Nephron progenitor cell (in vitro differentiated cells): ENCODE data around the gene ST6GALNAC3.

Experiments used
- DNase-seq: peaks from one replicate; pipeline ENCODE4 v3.0.0; 2021
- H3K27ac Mint-ChIP-seq: 2 replicates; pipeline ENCODE4 v1.8.0; 2021; ENCODE audit warnings: mild to moderate bottlenecking, moderate library complexity, mixed read lengths
- H3K27me3 Mint-ChIP-seq: 2 replicates; pipeline ENCODE4 v1.8.0; 2021; ENCODE audit warnings: mild to moderate bottlenecking, low read depth, mixed read lengths; ENCODE audit not compliant: poor library complexity
- H3K36me3 Mint-ChIP-seq: 2 replicates; pipeline ENCODE4 v1.8.0; 2021; ENCODE audit warnings: low read depth, mixed read lengths
- H3K4me1 Mint-ChIP-seq: 2 replicates; pipeline ENCODE4 v1.8.0; 2021; ENCODE audit warnings: mixed read lengths
- H3K4me3 Mint-ChIP-seq: 2 replicates; pipeline ENCODE4 v1.8.0; 2021; ENCODE audit warnings: mild to moderate bottlenecking, moderate library complexity, mixed read lengths
- H3K9me3 Mint-ChIP-seq: 2 replicates; pipeline ENCODE4 v1.8.0; 2021; ENCODE audit warnings: mild to moderate bottlenecking, moderate library complexity, mixed read lengths
- TF ChIP-seq, protein P1 (sequence below): fragments of 200-600 bp; sonication (generic); IDR thresholded peaks from 2 replicates; pipeline ENCODE4 v1.5.0; 2021; ENCODE audit warnings: antibody characterized with exemption

ST6GALNAC3 gene

DNA sequence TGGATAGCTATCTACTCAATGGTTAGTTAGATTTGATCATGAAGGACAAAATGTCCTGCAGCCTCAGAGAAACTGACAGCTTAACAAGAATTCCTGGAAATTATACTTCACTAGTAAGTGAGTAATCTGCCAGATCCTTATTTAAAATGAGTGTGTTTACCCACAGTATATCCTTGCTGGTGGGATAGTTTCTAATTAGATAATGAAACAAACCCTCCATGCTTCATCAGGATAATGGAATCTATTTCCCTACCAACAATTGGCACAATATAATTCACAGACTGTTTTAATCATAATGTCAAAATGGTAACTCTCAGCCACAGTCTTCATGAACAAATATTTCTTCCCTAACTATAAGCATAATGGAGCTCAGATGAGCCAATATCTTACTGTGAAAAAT lies 553.4 kb downstream of the ST6GALNAC3 start:
- no peak for DNase-seq
- Mint-ChIP-seq H3K36me3 (peaks cover 15% of the 10 kb centered on the region), H3K4me3 (no peak overlapping the region)

DNA sequence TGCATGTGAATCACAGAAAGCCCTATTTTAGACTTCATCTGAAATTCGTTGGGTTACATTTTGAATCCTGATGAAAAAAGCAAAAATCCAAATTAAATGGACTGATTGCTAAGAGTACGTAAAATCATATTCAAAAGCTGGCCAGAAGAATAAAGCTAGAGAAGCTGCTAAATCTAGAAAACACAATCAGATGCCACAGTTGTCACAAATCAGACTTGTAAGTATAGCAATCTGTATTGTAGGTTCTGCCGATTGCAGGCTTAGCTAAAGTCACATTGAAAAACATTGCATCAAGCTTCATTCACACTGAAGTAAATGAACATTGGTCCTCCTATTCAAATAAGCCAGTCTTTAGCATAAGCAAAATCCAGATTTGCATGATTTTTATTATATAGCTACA lies 557.6 kb downstream of the ST6GALNAC3 start:
- no peak overlapping the region for H3K27ac Mint-ChIP-seq
- H3K27me3 Mint-ChIP-seq = no peaks in the 10 kb centered on the region
- H3K4me3 Mint-ChIP-seq = no peak overlapping the region
- no peak for DNase-seq
- TF ChIP-seq, protein P1, sequence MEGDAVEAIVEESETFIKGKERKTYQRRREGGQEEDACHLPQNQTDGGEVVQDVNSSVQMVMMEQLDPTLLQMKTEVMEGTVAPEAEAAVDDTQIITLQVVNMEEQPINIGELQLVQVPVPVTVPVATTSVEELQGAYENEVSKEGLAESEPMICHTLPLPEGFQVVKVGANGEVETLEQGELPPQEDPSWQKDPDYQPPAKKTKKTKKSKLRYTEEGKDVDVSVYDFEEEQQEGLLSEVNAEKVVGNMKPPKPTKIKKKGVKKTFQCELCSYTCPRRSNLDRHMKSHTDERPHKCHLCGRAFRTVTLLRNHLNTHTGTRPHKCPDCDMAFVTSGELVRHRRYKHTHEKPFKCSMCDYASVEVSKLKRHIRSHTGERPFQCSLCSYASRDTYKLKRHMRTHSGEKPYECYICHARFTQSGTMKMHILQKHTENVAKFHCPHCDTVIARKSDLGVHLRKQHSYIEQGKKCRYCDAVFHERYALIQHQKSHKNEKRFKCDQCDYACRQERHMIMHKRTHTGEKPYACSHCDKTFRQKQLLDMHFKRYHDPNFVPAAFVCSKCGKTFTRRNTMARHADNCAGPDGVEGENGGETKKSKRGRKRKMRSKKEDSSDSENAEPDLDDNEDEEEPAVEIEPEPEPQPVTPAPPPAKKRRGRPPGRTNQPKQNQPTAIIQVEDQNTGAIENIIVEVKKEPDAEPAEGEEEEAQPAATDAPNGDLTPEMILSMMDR = no peak
- H3K4me1 Mint-ChIP-seq = peaks cover 21% of the 10 kb centered on the region
- peaks cover 30% of the 10 kb centered on the region for H3K36me3 Mint-ChIP-seq
- peaks cover 3% of the 10 kb centered on the region for H3K9me3 Mint-ChIP-seq

More for the DNA sequence above, 553.4 kb downstream of the ST6GALNAC3 start:
- H3K27ac Mint-ChIP-seq = no peak overlapping the region
- H3K9me3 Mint-ChIP-seq = no peaks in the 10 kb centered on the region
- H3K27me3 Mint-ChIP-seq = peaks cover under 1% of the 10 kb centered on the region
- TF ChIP-seq, protein P1 = no peak
- H3K4me1 Mint-ChIP-seq = peaks cover 47% of the 10 kb centered on the region

DNA sequence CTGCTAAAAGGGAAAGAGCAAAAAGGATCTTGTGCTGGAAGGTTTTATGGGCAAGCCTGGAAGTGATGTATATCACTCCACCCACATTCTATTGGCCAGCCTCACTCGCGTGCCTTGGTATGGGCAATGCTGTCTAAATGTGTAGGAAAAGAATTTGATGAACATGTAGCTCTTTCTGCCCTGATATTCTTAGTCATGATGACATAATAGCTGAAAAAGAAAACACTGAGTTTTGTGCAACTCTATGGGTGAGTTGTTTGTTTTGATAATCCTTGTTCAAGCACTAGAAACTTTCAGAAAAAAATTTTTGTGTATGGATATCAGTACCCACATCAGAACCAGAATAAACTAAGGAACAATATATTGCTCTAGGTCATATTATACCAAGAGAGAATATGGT lies 561.2 kb downstream of the ST6GALNAC3 start:
- Mint-ChIP-seq H3K4me3 (no peak overlapping the region), H3K36me3 (peaks cover 15% of the 10 kb centered on the region), H3K9me3 (peaks cover 3% of the 10 kb centered on the region), H3K4me1 (peaks cover 17% of the 10 kb centered on the region), H3K27me3 (no peaks in the 10 kb centered on the region), H3K27ac (no peak overlapping the region)
- DNase-seq = no peak
- TF ChIP-seq, protein P1 = no peak

DNA sequence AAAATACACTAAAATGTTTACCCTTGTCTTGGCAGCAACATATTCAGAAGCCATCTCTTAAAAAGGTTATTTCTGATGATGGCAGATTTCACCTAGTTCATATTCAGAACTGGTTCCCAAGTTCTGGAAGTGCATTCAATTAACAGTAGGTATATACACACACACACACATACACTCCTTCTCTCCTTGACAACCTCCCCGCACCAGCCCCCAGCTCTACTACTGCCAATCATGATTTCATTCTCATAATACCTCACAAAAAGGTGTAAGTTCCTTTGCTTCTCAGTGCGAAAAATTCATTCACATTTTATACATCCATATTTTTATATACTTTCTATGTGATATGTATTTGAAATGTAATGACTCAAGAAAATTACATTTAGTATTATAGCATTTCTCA lies 564.6 kb downstream of the ST6GALNAC3 start:
- no peak for DNase-seq
- H3K36me3 Mint-ChIP-seq = peaks cover 18% of the 10 kb centered on the region
- H3K4me1 Mint-ChIP-seq = peaks cover under 1% of the 10 kb centered on the region
- H3K27me3 Mint-ChIP-seq = peaks cover 3% of the 10 kb centered on the region
- no peak overlapping the region for H3K27ac Mint-ChIP-seq
- TF ChIP-seq, protein P1 = no peak
- no peak overlapping the region for H3K4me3 Mint-ChIP-seq
- H3K9me3 Mint-ChIP-seq = peaks cover 24% of the 10 kb centered on the region

DNA sequence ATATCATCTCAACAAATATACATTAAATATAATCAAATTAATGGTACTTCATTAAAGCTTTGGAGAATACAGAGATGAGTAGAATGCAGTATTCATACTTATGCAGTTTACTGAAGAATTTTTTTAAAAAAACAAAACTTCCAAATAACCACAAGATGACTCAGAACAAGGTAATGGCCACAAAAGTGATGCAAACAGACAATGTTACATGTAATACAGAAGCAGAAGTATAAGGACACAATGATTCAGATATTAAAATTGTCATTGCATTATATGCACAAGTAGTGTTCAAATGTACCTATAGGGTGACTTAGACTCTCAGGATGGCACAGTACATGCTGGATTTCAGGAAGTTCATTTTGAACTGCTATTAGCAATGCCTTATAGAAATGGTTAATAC lies 565.5 kb downstream of the ST6GALNAC3 start:
- DNase-seq = no peak
- Mint-ChIP-seq H3K4me1 (no peaks in the 10 kb centered on the region), H3K27ac (no peak overlapping the region), H3K4me3 (no peak overlapping the region), H3K9me3 (peaks cover 29% of the 10 kb centered on the region), H3K36me3 (peaks cover 16% of the 10 kb centered on the region), H3K27me3 (peaks cover 3% of the 10 kb centered on the region)
- TF ChIP-seq, protein P1 = no peak

DNA sequence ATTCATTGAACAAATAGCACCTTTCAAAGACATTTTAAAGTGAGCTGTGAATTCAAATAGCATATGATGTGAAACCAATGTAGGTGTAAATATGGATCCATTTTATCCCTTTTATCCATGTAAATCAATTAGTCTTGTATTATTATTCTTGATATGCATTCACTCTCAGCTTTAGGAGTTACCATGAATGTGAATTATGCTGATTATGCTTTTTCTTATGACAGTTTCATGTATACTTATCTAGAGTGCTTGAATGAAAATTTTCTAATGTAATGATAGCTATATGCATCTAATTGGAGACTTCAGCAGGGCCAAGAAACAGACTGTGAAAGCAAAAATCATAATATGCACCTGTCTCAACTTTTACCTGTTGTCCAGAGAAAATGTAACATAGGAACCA lies 566.2 kb downstream of the ST6GALNAC3 start:
- Mint-ChIP-seq H3K4me3 (no peak overlapping the region), H3K27ac (no peak overlapping the region), H3K4me1 (no peaks in the 10 kb centered on the region), H3K36me3 (peaks cover 14% of the 10 kb centered on the region), H3K9me3 (peaks cover 33% of the 10 kb centered on the region), H3K27me3 (peaks cover 3% of the 10 kb centered on the region)
- no peak for DNase-seq
- TF ChIP-seq, protein P1 = no peak
